ENCODE results near the gene ADAMTS9. TPM values are rescaled to one million over a fixed set of nuclear protein-coding genes. Genes with fewer than 3 reads are reported as not detected.

ADAMTS9 gene
- total and polyA plus RNA-seq, 2 donors (not counting 1 experiment from before 2014, with no cell fraction given), result not detected

DNA sequence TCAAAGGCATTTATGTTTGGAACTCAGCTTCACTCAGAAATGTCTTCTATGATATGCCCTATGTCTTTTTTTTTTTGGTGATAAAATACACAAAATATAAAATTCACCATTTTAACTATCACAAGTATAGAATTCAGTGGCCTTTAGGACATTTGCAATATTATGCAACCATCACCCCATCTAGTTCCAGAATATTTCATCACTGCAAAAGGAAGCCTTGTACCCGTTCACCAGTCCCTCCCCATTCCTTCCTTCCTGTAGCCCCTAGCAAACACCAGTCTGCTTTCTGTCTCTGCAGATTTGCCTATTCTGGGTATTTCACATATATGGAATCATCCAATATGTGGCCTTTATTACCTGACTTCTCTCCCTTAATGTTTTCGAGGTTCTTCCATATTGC lies 134.8 kb downstream of the ADAMTS9 start:
- ChIA-PET CTCF (no interaction called here), POLR2A (no interaction called here)
- Histone ChIP-seq H3K9me3 (ENCODE audit: control extremely low read depth in 1 of 3, control insufficient read depth in 2 of 3, insufficient read depth in 1 of 3, low read length in 2 of 3) (peaks cover 0 to 6% (median 0%) of the 10 kb centered on the region in 3 donors), H3K36me3 (replicated peaks in 1 of 2; ENCODE audit: control extremely low read depth in 1 of 2, control insufficient read depth in 1 of 2, extremely low read depth in 1 of 2, insufficient read depth in 2 of 2, low read length in 1 of 2) (no peaks in the 10 kb centered on the region), H3K27ac (ENCODE audit: low read length in 2 of 2) (no peak overlapping the region), H3K79me2 (ENCODE audit: control insufficient read depth, insufficient read depth, low read length) (no peaks in the 10 kb centered on the region), H3K4me3 (ENCODE audit: control extremely low read depth in 1 of 5, extremely low read depth in 1 of 5, insufficient read depth in 1 of 5, low read depth in 2 of 5, low read length in 4 of 5) (no peak overlapping the region), H3K9ac (ENCODE audit: low read length) (no peak overlapping the region), H3K4me2 (replicated peaks; ENCODE audit: low read depth, low read length, poor library complexity, severe bottlenecking) (no peak overlapping the region), H3K4me1 (ENCODE audit: control insufficient read depth in 2 of 2, insufficient read depth in 2 of 2, low read length in 2 of 2) (no peaks in the 10 kb centered on the region), H3K27me3 (replicated peaks in 1 of 4; ENCODE audit: control extremely low read depth in 1 of 4, control insufficient read depth in 3 of 4, insufficient read depth in 4 of 4, low read length in 3 of 4) (peaks cover 0 to 2% (median 0%) of the 10 kb centered on the region in 4 experiments), H4K20me1 (ENCODE audit: control insufficient read depth, insufficient read depth, low read length, poor library complexity, severe bottlenecking) (no peaks in the 10 kb centered on the region), H2AFZ (ENCODE audit: insufficient read depth, low read depth, low read length, poor library complexity, severe bottlenecking) (no peak overlapping the region)
- H3K4me1 Mint-ChIP-seq, result no peaks in the 10 kb centered on the region
- intact Hi-C loops (cut with micrococcal nuclease), result no loop called here
- H3K27me3 Mint-ChIP-seq, result peaks cover 4% of the 10 kb centered on the region
- no peak for DNase-seq
- no peaks in the 10 kb centered on the region for H3K9me3 Mint-ChIP-seq (ENCODE audit: insufficient read depth)
- 17% methylated on average over 1 of the region's 2 CpGs for WGBS (ENCODE audit: insufficient coverage)
- no peak overlapping the region for H3K27ac Mint-ChIP-seq
- no peak for ATAC-seq (ENCODE audit: low read depth)
- no peak overlapping the region for H3K4me3 Mint-ChIP-seq
- TF ChIP-seq, protein P1, sequence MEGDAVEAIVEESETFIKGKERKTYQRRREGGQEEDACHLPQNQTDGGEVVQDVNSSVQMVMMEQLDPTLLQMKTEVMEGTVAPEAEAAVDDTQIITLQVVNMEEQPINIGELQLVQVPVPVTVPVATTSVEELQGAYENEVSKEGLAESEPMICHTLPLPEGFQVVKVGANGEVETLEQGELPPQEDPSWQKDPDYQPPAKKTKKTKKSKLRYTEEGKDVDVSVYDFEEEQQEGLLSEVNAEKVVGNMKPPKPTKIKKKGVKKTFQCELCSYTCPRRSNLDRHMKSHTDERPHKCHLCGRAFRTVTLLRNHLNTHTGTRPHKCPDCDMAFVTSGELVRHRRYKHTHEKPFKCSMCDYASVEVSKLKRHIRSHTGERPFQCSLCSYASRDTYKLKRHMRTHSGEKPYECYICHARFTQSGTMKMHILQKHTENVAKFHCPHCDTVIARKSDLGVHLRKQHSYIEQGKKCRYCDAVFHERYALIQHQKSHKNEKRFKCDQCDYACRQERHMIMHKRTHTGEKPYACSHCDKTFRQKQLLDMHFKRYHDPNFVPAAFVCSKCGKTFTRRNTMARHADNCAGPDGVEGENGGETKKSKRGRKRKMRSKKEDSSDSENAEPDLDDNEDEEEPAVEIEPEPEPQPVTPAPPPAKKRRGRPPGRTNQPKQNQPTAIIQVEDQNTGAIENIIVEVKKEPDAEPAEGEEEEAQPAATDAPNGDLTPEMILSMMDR (IDR thresholded peaks at IDR 0.05), result no peak
- no peak for TF ChIP-seq EZH2 (IDR thresholded peaks at IDR 0.05; ENCODE audit: borderline replicate concordance, insufficient read depth, low read depth, low read length, poor library complexity, severe bottlenecking)

DNA sequence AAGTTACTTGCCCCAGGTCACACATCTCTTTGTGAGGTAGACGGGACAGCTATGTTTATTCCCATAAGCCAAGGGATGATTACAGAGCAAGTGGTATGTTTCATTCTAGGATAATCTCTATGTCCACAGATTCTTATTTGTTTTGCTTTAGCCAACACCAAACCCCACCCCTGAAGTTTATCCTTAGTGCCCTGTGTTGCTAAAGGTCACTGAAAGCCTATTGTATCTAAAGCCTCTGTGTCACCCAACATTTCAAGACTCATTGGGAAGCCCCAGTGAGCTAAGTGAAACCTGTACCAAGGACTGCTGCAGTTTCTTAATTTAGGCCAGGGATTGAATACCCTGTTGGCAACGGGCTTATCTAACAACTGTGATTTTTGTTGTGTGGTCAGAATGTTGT lies 135.6 kb downstream of the ADAMTS9 start:
- H3K27me3 Mint-ChIP-seq, result peaks cover 4% of the 10 kb centered on the region
- H3K4me3 Mint-ChIP-seq, result no peak overlapping the region
- Histone ChIP-seq H3K4me1 (ENCODE audit: control insufficient read depth in 2 of 2, insufficient read depth in 2 of 2, low read length in 2 of 2) (no peaks in the 10 kb centered on the region), H3K4me2 (replicated peaks; ENCODE audit: low read depth, low read length, poor library complexity, severe bottlenecking) (no peak overlapping the region), H2AFZ (ENCODE audit: insufficient read depth, low read depth, low read length, poor library complexity, severe bottlenecking) (no peak overlapping the region), H3K27me3 (replicated peaks in 1 of 4; ENCODE audit: control extremely low read depth in 1 of 4, control insufficient read depth in 3 of 4, insufficient read depth in 4 of 4, low read length in 3 of 4) (peaks cover 0 to 2% (median 0%) of the 10 kb centered on the region in 4 experiments), H3K27ac (ENCODE audit: low read length in 2 of 2) (no peak overlapping the region), H3K9me3 (ENCODE audit: control extremely low read depth in 1 of 3, control insufficient read depth in 2 of 3, insufficient read depth in 1 of 3, low read length in 2 of 3) (peaks cover 0 to 6% (median 0%) of the 10 kb centered on the region in 3 donors), H3K79me2 (ENCODE audit: control insufficient read depth, insufficient read depth, low read length) (no peaks in the 10 kb centered on the region), H3K9ac (ENCODE audit: low read length) (no peak overlapping the region), H4K20me1 (ENCODE audit: control insufficient read depth, insufficient read depth, low read length, poor library complexity, severe bottlenecking) (no peaks in the 10 kb centered on the region), H3K4me3 (ENCODE audit: control extremely low read depth in 1 of 5, extremely low read depth in 1 of 5, insufficient read depth in 1 of 5, low read depth in 2 of 5, low read length in 4 of 5) (no peak overlapping the region), H3K36me3 (replicated peaks in 1 of 2; ENCODE audit: control extremely low read depth in 1 of 2, control insufficient read depth in 1 of 2, extremely low read depth in 1 of 2, insufficient read depth in 2 of 2, low read length in 1 of 2) (no peaks in the 10 kb centered on the region)
- TF ChIP-seq EZH2 (IDR thresholded peaks at IDR 0.05; ENCODE audit: borderline replicate concordance, insufficient read depth, low read depth, low read length, poor library complexity, severe bottlenecking), result no peak
- TF ChIP-seq, protein P1 (IDR thresholded peaks at IDR 0.05), result no peak
- ATAC-seq (ENCODE audit: low read depth) (no peak), DNase-seq (no peak)
- H3K27ac Mint-ChIP-seq, result no peak overlapping the region
- intact Hi-C loops (cut with micrococcal nuclease), result no loop called here
- H3K4me1 Mint-ChIP-seq, result no peaks in the 10 kb centered on the region
- ChIA-PET POLR2A (no interaction called here), CTCF (no interaction called here)
- WGBS (ENCODE audit: insufficient coverage), result 100% methylated on average over 1 of the region's 2 CpGs
- no peaks in the 10 kb centered on the region for H3K9me3 Mint-ChIP-seq (ENCODE audit: insufficient read depth)

Measured in B cell (primary cell).